Measurements from ENCODE around the gene PUSL1.

The PUSL1 gene

GRCh38 chr1:1280782-1281481 lies 27.5 kb upstream of the PUSL1 start:
- no peak for DNase-seq (ENCODE audit: low read depth)

DNA sequence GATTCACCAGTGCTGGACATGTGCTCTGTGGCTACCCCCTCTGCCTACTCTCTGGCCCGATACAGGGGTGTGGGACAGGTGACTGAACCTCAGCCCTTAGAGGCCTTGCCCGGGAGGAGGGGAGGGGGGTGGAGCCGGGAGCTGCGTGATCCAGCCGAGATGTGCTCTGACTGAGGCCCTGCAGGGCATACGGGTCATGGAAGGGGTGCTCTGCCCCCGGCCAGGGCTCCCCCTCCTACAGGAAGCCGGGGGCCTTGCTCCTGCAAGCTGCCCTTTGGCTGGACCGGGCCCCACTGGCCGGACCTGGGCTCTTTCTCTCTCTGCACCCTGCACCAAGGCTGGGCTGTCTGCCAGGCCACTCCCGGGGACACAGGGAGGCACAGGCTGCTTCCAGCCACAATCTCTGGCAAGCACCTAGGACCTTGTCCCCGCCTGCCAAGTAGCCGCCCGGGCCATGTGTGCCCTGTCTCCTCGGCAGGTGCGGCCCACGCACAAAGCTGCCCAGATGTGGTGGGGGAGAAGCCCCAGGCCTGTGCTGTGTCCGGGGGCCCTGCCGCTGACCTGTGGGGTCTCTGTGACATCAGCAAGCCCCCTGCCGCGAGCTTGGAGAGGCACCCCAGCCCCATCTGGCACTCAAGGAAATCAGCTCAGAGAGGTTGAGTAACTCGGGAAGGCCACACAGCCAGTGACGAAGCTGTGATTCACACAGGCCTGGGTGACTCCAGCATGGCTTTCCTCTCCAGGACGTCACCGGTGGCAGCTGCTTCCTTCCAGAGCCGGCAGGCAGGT lies 26.7 kb upstream of the PUSL1 start:
- DNase-seq (ENCODE audit: low read depth) = no peak

DNA sequence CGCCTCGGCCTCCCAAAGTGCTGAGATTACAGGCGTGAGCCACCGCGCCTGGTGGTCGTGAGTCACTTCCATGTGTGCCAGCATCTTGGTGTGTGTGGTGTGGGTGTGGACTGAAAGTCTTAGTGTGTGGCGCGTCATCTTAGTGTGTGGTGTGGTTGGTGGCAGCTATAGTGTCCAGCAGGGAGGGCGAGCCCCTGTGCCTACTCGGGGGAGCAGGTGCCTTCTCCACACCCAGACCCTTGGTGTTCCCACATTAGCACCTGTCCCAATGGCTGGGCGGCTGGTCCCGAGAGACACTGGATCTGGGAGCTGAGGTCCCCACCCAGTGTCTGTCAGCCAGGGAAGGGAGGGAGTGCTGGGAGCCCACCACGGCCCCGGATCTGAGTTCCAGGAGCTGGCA lies 25.4 kb upstream of the PUSL1 start:
- no peak for DNase-seq (ENCODE audit: low read depth)

DNA sequence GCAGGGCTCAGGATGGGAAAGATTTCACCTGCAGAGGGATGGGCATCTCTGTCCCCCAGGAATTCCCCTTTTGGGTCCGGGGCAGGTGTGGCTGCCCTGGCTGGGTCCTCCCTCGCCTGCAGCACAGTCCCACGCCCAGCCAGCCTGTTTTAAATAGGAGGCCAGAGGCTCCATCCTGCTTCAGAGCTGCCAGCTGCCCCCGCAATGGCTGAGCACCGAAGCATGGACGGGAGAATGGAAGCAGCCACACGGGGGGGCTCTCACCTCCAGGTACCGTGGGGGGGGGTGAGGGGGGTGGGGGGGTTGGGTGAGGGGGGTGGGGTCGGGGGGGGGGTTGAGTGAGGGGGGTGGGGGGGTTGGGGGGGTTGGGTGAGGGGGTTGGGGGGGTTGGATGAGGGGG lies 24.6 kb upstream of the PUSL1 start:
- no peak for DNase-seq (ENCODE audit: low read depth)

DNA sequence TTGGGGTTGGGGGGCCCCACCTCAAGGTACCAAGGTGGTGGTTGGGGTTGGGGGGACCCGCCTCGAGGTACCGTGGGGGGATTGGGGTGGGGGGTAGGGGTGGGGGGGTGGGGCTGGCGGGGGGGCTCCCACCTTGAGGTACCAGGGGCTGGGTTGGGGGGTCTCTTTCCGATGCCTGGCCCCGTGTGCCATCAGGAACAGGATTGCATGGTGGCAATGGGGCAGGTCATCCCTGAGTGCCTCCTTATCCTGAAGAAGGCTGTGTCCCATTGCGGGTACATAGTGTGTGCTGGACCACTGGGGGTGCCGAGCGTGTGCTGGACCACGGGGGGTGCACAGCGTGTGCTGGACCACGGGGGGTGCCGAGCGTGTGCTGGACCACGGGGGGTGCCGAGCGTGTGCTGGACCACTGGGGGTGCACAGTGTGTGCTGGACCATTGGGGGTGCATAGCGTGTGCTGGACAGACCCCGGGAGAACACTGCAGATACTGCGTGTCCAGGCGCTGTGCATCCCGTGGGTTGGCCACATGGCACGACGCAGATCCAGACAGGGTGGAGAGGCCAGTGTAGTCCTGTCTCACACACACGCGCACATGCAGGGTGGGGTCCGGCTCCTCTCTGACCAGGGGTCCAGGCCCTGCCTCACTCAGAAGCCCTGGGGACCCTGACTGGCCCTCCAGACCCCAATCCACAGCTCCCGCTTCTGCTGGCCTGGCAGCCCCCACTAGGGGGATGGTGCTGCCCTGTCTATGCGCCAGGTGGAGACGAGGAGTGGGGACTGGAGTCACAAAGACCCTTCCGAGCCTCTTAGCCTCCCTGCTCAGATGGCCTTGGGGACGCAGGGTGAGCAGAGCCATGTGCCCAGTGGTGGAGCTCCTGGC lies 23.9 kb upstream of the PUSL1 start:
- no peak for DNase-seq (ENCODE audit: low read depth)

DNA sequence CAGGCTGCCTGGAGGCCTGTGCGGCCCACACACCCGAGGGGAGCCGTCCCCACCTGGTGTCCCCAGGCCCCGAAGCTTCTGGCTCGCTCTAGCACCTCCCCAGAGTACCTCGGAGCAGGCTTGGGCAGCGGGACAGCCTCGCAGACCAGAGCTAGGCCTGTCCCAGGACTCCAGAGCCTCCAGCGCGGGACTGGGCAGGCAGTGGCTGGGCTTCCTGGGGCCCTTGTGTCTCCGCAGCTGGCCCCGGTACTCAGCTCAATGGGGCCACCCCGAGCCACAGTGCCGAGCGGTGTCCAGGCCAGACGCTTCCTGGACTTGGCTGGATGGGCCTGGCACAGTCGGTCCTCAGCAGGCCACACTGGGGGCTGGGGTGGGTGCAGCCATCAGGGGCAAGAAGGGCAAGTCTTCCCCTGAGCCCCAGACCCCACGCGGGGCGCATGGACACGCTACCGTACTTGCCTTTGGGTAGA lies 23.3 kb upstream of the PUSL1 start:
- DNase-seq (ENCODE audit: low read depth) = no peak

GRCh38 chr1:1285611-1286311 lies 22.6 kb upstream of the PUSL1 start:
- no peak for DNase-seq (ENCODE audit: low read depth)

DNA sequence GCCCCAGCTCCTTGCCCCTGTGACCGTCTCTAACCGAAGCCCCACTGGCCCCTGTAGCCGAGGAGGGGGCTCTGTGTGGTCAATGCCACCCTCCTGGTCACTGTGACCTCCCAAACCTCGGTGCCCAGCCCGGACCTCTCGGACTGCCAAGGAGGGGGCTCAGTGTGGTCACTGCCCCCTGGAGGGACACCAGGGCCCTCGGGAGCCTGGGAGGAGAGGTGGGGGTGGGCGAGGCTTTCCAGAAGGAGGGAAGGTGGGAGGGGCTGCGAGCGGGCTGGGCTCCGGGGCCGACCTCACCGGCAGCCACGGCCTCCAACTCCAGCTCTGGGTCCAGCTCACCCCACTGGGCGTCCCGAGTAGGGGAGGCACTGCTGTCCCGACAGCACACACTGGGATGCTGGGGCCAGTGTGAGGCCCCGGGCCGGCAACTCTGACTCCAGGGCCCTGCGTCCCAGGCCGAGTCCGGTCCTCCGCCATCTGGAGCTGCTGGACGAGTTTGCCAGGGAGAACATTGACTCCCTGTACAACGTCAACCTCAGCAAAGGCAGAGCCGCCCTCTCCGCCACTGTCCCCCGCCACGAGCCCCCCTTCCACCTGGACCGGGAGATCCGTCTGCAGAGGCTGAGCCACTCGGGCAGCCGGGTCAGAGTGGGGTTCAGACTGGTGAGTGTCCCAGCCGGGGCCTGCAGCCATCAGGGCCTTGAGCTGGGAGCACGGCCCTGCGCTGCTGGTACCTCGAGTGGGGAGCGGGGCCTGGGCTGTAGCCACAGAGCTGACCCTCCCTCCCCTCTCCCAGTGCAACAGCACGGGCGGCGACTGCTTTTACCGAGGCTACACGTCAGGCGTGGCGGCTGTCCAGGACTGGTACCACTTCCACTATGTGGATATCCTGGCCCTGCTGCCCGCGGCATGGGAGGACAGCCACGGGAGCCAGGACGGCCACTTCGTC lies 21.8 kb upstream of the PUSL1 start:
- no peak for DNase-seq (ENCODE audit: low read depth)

- no peak for DNase-seq (ENCODE audit: low read depth)
Observed at GRCh38 chr1:1287288-1288110, 20.9 kb upstream of the PUSL1 start.

GRCh38 chr1:1290238-1290731 lies 18.1 kb upstream of the PUSL1 start:
- DNase-seq (ENCODE audit: low read depth) = no peak

GRCh38 chr1:1291023-1291528 lies 17.3 kb upstream of the PUSL1 start:
- DNase-seq (ENCODE audit: low read depth) = no peak

GRCh38 chr1:1291548-1292441 lies 16.6 kb upstream of the PUSL1 start:
- DNase-seq (ENCODE audit: low read depth) = peak; percentile 55

GRCh38 chr1:1292442-1292779 lies 16.0 kb upstream of the PUSL1 start:
- DNase-seq (ENCODE audit: low read depth) = no peak

DNA sequence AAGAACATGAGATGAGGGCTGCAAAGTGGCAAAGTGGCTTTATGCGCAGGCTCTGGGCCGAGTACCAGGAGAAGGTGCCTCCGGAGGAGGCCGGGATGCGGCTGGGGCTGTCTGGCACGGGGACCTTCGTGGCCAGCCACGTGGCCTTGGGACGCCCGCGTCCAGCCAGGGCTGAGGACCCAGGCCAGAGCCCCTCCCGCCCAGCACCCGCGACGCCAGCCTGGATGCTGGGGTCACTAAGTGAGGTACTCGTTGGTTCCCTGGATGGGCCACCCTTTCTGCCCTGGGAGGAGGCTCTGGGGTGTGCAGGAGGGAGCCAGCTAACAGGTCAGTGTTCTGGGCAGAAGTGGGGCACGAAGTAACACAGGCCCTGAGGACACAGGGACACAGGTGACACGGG lies 15.5 kb upstream of the PUSL1 start:
- DNase-seq (ENCODE audit: low read depth) = no peak

- no peak for DNase-seq (ENCODE audit: low read depth)
Observed at GRCh38 chr1:1293263-1294249, 14.8 kb upstream of the PUSL1 start.

DNA sequence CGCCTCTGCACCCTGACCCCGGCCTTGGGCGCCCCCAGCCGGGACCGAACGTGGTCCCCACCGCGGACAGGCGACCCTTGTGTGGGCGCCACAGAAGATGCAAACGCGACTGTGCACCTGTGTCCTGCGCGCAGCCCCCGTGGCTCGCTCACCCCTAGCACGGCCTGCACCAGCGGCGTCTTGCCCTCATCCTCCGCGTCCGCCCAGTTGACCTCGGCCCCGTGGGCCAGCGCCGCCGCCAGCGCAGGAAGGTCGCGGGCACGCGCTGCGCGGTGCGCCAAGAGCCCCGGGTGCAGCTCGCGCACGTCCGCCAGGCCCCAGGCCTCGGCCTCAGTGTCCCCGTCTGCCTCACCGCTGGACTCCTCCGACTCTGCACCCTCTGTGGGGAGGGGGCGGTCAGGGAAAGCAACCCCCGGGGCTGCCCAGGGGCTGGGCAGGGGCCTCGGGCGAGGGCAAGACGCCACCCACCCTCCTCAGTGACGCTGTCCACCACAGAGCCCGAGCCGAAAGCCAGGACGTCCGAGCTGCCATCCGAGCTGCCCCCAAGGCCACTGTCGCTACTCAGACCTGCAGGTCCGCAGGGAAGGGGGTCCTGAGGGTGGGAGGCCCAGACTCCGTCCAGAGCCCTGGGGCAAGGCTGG lies 14.0 kb upstream of the PUSL1 start:
- no peak for DNase-seq (ENCODE audit: low read depth)

Data from activated T-cell treated with anti-CD3 and anti-CD28 coated beads for 48 hours (primary cell).